Stimulated activated CD4-positive, alpha-beta T cell treated with anti-CD3 and anti-CD28 coated beads, TNF-alpha, amount 100 ng/mL, for 48 hours (primary cell): ENCODE results near the gene KAZN.

ENCODE experiments used
- DNase-seq, 3 donors: peaks; one replicate each; pipeline ENCODE4 v3.0.0-alpha.2; 2020; ENCODE audit warnings: low read depth in 3 of 3

The KAZN gene

GRCh38 chr1:14825396-14825795, 226.9 kb downstream of the KAZN start:
- DNase-seq, result no peak

- DNase-seq, result no peak
These were observed 227.7 kb downstream of the KAZN start for GRCh38 chr1:14826172-14826636.

- DNase-seq, result no peak
These were observed 228.3 kb downstream of the KAZN start for GRCh38 chr1:14826731-14827326.

GRCh38 chr1:14827870-14828269, 229.4 kb downstream of the KAZN start:
- DNase-seq, result no peak

DNA sequence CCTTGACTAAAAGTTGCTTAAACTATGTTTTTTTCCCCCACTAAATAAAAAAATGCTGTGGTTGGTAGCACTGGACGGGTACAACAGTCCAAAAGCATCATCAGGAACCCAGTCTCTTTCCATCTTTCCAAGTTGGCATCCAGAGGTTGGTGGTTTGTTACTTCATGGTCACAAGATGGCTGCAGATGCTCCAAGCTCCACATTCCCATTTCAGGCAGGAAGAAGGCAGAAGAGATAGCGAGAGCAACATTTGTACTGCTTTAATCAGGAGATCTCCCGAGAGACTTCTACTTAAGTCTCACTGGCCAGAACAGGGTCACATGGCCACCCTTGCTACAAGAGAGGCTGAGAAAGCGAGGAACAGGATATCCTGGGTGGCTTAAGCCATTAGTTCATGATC, 230.2 kb downstream of the KAZN start:
- DNase-seq, result no peak

DNA sequence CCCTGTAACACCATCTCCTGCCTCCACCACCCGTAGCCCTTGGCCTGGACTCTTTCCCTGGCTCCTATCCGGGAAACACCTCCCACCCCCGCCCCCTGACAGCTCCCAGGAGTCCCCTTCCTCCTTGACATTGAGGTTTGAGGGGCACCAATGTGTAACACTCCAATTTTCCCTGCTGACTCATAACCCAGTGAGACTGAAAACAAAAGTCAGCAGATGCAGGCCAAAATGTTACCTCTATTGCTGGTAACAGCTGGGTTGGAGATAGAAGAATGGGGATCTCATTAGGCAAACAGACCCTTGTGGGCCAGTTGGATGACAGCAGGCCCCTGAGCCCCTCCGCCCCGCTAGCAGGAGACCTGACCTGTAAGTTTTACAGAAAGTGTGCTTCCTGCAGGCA, 237.2 kb downstream of the KAZN start:
- DNase-seq, result no peak

DNA sequence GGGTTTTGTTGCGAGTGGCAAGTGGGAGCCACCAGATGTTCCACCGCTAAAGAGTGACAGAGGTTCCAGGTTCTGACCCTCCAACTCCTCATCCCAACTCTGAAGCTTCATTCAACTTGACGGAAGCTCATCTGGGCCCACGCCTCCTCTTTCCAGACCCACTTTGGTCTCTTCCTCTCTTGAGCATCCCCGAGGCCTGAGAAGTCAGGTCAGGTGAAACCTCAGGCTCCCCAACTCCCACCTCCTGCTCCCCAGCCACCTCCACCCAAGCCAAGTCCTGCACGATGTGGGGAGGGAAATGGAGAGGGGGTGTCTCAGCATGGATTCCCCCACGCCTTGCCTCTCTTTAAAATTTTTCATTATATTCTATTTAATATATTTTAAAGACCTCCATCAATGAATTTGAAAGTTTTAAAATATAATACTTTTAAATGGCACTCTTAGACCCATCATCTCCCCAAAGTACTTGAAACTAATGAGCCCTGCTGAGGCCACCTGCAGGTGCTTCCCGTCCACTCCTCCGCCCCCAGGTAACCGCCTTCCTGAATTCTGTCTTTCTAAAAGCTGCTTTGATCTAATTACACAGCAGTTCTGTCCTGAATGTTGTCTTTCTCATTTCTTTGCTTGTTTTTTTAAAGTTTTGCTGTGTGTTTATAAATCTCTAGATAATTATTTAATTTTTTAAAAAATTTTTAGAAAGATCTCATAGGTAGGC, 238.1 kb downstream of the KAZN start:
- DNase-seq, result no peak

GRCh38 chr1:14840374-14840773, 241.9 kb downstream of the KAZN start:
- no peak for DNase-seq

DNA sequence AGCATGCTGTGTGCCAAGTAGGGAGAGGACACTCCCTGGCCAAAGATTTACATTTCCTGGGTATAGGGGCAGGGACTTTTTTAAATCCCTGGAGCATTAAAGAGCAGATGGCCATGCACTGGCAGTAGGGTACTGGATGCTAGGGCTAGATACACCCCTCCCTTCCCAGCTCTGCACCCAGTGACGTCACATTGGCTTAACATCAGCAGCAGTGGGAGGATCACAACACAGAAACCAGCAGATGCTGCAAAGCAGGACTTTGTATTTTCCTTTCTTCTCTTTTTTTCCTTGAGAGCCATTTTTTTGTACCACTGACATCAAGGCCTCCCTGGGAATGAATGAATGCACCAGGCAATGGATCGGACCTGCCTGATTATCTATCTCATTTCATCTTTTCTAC, 243.0 kb downstream of the KAZN start:
- DNase-seq, result no peak

- DNase-seq, result no peak
These were observed 243.5 kb downstream of the KAZN start for GRCh38 chr1:14841951-14842350.

- DNase-seq, result no peak
These were observed 243.9 kb downstream of the KAZN start for GRCh38 chr1:14842361-14842760.

DNA sequence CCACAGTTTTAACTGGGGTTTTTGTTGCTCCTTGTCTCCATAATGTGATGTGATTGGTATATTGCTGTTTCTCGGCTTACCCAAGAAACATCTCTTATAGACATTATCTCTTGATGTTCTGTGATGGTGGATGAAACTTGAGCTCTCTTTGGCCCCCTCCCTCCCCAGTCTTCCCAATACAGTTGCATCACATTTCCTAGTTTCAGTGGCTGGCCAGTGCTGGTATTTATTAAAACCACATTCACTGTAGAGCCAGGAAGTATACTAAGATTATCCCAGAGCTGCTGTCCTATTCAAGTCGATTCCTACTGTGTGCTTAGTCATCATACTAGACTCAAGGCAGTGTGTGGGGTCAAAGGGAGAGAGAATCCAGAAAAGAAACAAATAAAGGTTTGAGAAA, 244.4 kb downstream of the KAZN start:
- no peak for DNase-seq

DNA sequence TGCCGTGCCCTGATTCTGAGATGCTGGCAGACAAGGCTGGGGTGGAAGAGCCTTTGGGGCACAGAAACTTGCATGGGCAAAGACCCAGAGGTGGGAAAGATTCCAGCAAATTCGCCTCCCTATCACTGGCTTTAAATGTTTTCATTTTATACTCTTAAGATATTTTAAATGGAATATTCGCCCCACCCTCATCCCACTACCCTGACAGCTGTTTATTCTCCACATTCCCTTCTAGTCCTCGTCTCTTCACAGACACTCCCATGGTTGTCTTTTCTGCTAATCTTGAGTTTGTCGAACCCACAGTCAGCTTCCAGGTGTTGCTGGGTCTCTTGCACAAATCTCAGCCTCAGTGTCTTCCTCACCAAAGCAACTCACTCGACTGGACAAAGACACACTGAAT, 245.0 kb downstream of the KAZN start:
- no peak for DNase-seq

- DNase-seq, result no peak
These were observed 245.9 kb downstream of the KAZN start for GRCh38 chr1:14844356-14844755.

- DNase-seq, result no peak
These were observed 246.6 kb downstream of the KAZN start for GRCh38 chr1:14844923-14845617.

DNA sequence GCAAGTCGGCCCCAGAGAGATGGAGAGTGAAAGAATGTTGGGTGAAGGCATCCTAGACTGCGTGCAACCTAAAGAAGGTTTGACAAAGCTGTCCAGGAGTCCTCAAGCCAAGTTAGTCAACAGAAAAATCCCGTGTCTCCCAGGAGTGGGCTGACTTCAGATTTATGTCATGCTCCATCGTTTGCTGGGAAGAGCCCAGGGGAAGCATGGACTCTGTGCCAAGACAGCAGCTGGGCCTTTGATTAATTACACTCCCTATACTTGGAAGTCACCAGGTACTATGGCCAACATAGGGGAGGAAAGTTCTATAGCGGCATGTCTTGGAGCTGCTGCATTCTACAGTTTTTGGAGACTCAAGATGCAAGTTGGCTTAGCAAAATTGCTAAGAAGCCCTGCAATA, 247.4 kb downstream of the KAZN start:
- DNase-seq, result no peak

DNA sequence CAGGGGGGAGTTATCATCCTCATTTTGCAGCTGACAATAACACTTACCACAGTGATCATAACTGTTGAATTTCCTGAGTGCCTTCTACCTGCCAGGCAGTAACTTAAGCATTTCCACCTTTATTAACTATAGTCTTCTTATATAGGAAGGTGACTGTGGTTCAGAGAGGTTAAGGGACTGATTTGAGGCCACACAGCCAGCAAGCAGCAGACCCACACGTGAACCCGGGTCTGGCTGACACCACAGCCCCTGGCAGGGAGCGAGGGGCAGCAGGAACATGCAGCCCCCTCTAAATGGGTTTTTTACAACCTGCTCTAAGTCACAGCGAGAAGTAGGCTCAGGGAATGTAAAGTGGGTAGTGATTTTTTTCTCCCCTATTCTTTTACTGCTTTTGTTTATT, 248.2 kb downstream of the KAZN start:
- no peak for DNase-seq

- DNase-seq, result no peak
These were observed 249.7 kb downstream of the KAZN start for GRCh38 chr1:14848203-14848602.

DNA sequence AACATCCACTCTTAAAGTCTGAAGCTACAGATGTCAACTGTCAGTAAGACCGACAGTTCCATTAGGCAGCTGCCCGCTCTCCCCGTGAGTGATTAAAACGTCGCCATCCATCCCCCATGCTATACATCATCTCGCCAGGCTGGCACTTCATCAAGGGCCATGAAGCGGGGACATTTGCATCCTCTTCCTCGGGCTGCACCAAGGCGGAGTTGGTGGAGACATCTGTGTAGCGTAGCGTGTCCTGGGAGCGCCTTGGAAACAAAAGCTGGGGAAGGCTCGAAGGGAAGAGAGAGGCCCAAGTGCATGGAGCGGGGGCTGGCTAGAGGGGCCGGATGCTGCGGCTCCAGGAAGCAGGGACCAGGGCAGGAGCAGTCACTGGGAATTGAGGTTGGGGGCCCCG, 250.1 kb downstream of the KAZN start:
- DNase-seq, result no peak

GRCh38 chr1:14849038-14849437, 250.6 kb downstream of the KAZN start:
- DNase-seq, result no peak

DNA sequence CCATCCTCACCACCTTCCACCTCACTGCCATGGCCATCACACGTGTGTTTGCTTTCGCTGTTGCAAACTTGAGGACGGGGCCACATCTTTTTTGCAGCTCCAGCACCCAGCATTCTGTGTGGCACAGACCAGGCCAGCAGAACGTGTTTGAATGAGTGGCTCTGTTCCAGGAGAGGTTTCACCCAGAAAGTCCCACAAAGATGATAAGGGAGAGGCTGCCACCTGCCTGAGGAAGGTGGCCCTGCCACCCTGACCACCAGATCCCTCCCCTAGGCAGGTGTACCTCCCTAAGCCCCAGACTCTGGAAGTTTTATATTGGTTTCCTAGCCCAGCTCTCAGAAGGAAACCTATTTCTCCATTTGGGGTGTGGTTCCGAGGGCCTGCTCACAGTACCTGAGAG, 252.1 kb downstream of the KAZN start:
- DNase-seq, result no peak

DNA sequence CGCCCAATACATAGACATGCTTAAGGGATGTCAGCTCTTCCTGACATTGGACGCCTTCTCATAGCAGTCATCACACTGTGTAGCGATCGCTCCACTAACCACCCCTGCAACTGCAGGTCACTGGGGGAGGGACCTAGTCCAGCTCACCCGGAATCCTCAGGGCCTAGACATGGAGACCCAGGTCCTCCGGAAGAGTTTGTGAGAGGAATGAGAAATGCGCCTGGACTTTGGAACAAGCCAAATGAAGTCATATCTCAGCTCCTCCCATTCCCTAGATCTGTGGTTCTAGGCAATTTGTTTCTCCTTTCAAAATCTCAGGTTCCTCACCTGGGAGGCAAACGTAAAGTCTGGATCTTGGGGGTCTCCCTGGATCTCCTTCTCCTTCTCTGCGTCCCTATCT, 253.3 kb downstream of the KAZN start:
- DNase-seq, result no peak

DNA sequence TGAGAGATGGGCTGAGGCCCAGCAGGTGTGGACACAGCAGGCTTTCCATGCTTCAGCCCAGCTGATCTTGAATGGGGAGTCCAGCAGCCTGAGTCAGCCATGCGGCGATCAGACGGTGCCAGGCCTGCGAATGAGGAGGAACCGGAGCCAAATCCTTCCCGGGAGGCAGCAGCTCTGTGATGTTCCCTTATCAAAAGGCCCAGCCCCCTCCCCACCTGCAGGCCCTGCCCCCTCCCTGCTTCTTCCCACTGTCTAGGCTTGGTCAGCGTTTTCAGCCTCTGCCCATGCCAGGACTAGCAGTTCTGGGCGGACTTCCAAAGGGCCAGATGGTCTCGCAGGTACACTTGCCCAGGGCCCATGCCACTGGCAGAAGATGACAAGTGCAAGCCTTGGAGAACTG, 253.8 kb downstream of the KAZN start:
- no peak for DNase-seq
